Keratinocyte (primary cell): ENCODE data around the gene ARID1B.

ENCODE experiments used
- CTCF ChIP-seq, 3 experiments: IDR thresholded peaks in 1 of 3; conservative IDR thresholded peaks in 1 of 3; optimal IDR thresholded peaks in 1 of 3; 2 replicates in 2 of 3; 3 replicates in 1 of 3; pipeline versions ENCODE3 to v1.5.1; 2011; ENCODE audit warnings: low read length in 3 of 3, mild to moderate bottlenecking in 3 of 3, moderate library complexity in 2 of 3, control low read depth in 1 of 3, inconsistent platforms in 1 of 3; ENCODE audit not compliant: insufficient read depth in 2 of 3; ENCODE audit errors: extremely low read depth in 1 of 3
- EZH2 ChIP-seq: IDR thresholded peaks from one replicate; pipeline ENCODE4 v1.6.1; 2012; ENCODE audit warnings: inconsistent platforms, mild to moderate bottlenecking, low read length, moderate library complexity

- TF ChIP-seq CTCF (optimal IDR thresholded peaks at IDR 0.05 in 1 of 3, IDR thresholded peaks at IDR 0.05 in 1 of 3, conservative IDR thresholded peaks at IDR 0.05 in 1 of 3; ENCODE audit: extremely low read depth in 1 of 3, insufficient read depth in 2 of 3, low read length in 3 of 3) (no peak), EZH2 (no peak)
Measured at GRCh38 chr6:157093536-157093935, 316.4 kb downstream of the ARID1B start.
